DND-41 (cell line): ENCODE results near the gene SLC17A6.

ENCODE experiments used
- EZH2 ChIP-seq: IDR thresholded peaks from 3 replicates; pipeline ENCODE4 v1.6.1; 2012; ENCODE audit warnings: borderline replicate concordance, low read depth, mild to moderate bottlenecking, moderate library complexity, low read length, inconsistent platforms; ENCODE audit not compliant: severe bottlenecking
- TF ChIP-seq, protein P1 (sequence below): IDR thresholded peaks from 2 replicates; pipeline ENCODE4 v1.5.1; 2012; ENCODE audit warnings: borderline replicate concordance, low read length, moderate library complexity, mild to moderate bottlenecking; ENCODE audit not compliant: poor library complexity, severe bottlenecking; ENCODE audit errors: extremely low read depth

DNA sequence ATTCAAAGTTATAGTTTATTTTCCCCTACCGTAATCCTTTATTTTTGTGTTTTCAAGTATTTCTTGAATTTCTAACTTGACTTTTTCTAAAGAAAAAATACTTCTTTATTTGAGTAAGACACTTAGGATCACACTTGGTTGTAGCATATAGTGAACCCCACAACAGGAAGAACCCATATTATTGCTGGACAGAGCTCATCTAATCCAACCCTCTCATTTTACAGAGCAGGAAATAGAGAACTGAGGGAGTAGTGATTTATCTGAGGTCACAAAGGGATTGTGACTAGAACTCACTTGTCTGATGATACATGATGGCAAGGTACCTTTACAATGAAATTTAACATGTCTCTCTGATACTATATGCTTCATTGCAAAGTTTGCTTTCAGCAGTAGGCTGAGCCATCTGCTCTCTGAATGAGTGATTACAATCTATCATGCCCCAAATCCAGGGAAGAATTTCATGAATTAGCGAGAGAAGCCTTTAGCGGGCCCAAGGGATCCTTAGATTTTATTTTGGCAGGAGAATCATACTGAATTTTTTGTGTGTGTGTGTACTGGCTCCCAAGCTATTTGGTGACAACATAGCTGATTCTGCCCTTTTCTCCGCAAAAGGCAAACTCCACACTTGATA is 9.8 kb downstream of the SLC17A6 start:
- TF ChIP-seq, protein P1, sequence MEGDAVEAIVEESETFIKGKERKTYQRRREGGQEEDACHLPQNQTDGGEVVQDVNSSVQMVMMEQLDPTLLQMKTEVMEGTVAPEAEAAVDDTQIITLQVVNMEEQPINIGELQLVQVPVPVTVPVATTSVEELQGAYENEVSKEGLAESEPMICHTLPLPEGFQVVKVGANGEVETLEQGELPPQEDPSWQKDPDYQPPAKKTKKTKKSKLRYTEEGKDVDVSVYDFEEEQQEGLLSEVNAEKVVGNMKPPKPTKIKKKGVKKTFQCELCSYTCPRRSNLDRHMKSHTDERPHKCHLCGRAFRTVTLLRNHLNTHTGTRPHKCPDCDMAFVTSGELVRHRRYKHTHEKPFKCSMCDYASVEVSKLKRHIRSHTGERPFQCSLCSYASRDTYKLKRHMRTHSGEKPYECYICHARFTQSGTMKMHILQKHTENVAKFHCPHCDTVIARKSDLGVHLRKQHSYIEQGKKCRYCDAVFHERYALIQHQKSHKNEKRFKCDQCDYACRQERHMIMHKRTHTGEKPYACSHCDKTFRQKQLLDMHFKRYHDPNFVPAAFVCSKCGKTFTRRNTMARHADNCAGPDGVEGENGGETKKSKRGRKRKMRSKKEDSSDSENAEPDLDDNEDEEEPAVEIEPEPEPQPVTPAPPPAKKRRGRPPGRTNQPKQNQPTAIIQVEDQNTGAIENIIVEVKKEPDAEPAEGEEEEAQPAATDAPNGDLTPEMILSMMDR, result no peak
- TF ChIP-seq EZH2, result no peak
